ENCODE data around the gene MBNL2. TPM values are rescaled to one million over a fixed set of nuclear protein-coding genes. Genes with fewer than 3 reads are reported as not detected.

The MBNL2 gene
- total and polyA plus RNA-seq, 2 of the 13 experiments (the other 11 are each of a cell fraction or from before 2014, with no cell fraction given): 30.8 to 59.0 TPM

DNA sequence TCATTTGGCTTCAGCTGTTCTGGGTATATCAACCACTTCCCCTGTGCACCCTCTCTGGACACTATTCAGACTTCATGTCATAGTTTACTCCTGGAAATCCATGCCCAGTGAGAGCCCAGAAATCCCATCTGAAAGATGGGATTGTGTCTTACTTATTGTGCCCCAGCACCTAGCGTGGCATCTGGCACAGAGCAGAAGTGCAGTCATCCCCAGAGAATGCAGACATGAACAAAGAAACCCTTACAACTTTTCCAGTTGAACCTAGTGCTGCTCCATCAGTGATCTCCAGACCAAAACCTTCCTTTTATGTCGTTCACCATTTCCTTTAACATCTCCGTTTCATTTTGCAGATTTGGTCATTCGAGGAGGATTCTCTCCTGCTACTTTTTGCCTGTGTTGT lies 60.6 kb downstream of the MBNL2 start (continued):
- TF ChIP-seq, protein P1, sequence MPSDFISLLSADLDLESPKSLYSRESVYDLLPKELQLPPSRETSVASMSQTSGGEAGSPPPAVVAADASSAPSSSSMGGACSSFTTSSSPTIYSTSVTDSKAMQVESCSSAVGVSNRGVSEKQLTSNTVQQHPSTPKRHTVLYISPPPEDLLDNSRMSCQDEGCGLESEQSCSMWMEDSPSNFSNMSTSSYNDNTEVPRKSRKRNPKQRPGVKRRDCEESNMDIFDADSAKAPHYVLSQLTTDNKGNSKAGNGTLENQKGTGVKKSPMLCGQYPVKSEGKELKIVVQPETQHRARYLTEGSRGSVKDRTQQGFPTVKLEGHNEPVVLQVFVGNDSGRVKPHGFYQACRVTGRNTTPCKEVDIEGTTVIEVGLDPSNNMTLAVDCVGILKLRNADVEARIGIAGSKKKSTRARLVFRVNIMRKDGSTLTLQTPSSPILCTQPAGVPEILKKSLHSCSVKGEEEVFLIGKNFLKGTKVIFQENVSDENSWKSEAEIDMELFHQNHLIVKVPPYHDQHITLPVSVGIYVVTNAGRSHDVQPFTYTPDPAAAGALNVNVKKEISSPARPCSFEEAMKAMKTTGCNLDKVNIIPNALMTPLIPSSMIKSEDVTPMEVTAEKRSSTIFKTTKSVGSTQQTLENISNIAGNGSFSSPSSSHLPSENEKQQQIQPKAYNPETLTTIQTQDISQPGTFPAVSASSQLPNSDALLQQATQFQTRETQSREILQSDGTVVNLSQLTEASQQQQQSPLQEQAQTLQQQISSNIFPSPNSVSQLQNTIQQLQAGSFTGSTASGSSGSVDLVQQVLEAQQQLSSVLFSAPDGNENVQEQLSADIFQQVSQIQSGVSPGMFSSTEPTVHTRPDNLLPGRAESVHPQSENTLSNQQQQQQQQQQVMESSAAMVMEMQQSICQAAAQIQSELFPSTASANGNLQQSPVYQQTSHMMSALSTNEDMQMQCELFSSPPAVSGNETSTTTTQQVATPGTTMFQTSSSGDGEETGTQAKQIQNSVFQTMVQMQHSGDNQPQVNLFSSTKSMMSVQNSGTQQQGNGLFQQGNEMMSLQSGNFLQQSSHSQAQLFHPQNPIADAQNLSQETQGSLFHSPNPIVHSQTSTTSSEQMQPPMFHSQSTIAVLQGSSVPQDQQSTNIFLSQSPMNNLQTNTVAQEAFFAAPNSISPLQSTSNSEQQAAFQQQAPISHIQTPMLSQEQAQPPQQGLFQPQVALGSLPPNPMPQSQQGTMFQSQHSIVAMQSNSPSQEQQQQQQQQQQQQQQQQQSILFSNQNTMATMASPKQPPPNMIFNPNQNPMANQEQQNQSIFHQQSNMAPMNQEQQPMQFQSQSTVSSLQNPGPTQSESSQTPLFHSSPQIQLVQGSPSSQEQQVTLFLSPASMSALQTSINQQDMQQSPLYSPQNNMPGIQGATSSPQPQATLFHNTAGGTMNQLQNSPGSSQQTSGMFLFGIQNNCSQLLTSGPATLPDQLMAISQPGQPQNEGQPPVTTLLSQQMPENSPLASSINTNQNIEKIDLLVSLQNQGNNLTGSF (CRISPR knock-in tag; IDR thresholded peaks at IDR 0.05): no peak
- TF ChIP-seq, protein P2, sequence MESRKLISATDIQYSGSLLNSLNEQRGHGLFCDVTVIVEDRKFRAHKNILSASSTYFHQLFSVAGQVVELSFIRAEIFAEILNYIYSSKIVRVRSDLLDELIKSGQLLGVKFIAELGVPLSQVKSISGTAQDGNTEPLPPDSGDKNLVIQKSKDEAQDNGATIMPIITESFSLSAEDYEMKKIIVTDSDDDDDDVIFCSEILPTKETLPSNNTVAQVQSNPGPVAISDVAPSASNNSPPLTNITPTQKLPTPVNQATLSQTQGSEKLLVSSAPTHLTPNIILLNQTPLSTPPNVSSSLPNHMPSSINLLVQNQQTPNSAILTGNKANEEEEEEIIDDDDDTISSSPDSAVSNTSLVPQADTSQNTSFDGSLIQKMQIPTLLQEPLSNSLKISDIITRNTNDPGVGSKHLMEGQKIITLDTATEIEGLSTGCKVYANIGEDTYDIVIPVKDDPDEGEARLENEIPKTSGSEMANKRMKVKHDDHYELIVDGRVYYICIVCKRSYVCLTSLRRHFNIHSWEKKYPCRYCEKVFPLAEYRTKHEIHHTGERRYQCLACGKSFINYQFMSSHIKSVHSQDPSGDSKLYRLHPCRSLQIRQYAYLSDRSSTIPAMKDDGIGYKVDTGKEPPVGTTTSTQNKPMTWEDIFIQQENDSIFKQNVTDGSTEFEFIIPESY (CRISPR knock-in tag; IDR thresholded peaks at IDR 0.05): no peak
- no peak for TF ChIP-seq PHF5A (CRISPR knock-in tag; IDR thresholded peaks at IDR 0.05; ENCODE audit: low read depth, unreplicated experiment)
- TF ChIP-seq, protein P3, sequence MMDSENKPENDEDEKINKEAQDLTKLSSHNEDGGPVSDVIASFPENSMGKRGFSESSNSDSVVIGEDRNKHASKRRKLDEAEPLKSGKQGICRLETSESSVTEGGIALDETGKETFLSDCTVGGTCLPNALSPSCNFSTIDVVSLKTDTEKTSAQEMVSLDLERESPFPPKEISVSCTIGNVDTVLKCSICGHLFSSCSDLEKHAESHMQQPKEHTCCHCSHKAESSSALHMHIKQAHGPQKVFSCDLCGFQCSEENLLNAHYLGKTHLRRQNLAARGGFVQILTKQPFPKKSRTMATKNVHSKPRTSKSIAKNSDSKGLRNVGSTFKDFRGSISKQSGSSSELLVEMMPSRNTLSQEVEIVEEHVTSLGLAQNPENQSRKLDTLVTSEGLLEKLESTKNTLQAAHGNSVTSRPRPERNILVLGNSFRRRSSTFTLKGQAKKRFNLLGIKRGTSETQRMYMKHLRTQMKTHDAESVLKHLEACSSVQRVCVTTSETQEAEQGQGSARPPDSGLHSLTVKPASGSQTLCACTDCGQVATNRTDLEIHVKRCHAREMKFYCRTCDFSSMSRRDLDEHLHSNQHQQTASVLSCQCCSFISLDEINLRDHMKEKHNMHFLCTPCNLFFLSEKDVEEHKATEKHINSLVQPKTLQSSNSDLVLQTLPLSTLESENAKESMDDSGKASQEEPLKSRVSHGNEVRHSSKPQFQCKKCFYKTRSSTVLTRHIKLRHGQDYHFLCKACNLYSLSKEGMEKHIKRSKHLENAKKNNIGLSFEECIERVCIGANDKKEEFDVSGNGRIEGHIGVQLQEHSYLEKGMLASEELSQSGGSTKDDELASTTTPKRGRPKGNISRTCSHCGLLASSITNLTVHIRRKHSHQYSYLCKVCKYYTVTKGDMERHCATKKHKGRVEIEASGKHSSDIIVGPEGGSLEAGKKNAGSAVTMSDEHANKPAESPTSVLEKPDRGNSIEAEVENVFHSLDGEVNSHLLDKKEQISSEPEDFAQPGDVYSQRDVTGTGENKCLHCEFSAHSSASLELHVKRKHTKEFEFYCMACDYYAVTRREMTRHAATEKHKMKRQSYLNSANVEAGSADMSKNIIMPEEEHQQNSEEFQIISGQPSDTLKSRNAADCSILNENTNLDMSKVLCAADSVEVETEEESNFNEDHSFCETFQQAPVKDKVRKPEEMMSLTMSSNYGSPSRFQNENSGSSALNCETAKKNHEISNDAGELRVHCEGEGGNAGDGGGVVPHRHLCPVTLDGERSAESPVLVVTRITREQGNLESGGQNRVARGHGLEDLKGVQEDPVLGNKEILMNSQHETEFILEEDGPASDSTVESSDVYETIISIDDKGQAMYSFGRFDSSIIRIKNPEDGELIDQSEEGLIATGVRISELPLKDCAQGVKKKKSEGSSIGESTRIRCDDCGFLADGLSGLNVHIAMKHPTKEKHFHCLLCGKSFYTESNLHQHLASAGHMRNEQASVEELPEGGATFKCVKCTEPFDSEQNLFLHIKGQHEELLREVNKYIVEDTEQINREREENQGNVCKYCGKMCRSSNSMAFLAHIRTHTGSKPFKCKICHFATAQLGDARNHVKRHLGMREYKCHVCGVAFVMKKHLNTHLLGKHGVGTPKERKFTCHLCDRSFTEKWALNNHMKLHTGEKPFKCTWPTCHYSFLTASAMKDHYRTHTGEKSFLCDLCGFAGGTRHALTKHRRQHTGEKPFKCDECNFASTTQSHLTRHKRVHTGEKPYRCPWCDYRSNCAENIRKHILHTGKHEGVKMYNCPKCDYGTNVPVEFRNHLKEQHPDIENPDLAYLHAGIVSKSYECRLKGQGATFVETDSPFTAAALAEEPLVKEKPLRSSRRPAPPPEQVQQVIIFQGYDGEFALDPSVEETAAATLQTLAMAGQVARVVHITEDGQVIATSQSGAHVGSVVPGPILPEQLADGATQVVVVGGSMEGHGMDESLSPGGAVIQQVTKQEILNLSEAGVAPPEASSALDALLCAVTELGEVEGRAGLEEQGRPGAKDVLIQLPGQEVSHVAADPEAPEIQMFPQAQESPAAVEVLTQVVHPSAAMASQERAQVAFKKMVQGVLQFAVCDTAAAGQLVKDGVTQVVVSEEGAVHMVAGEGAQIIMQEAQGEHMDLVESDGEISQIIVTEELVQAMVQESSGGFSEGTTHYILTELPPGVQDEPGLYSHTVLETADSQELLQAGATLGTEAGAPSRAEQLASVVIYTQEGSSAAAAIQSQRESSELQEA (CRISPR knock-in tag; IDR thresholded peaks at IDR 0.05; ENCODE audit: not compliant biosample characterization): no peak
- TF ChIP-seq ZNF207 (IDR thresholded peaks at IDR 0.05; ENCODE audit: borderline replicate concordance): no peak
